ENCODE results near the gene ADH1B.
"Not testable (repeated sequence)": the region's sequence is repeated elsewhere in the genome, so short reads cannot be mapped to it uniquely, and the experiment has no call there.

The ADH1B gene

GRCh38 chr4:99321241-99322191 lies at the start of gene ADH1B:
ADH1B (minus strand) TSS chr4:99321401; CDS start chr4:99321331, 70 bp downstream.
- no peak for DNase-seq (ENCODE audit: low read depth)
- H3K4me3 ChIP-seq (ENCODE audit: low read depth, low read length) = no peak within 1 kb of the TSS

- not testable (repeated sequence) for DNase-seq (ENCODE audit: low read depth)
These were observed 46.6 kb upstream of the ADH1B start for GRCh38 chr4:99367817-99368216.

GRCh38 chr4:99366491-99366890 lies 45.3 kb upstream of the ADH1B start:
- no peak overlapping the region for H3K4me3 ChIP-seq (ENCODE audit: low read depth, low read length)

More at GRCh38 chr4:99367817-99368216, 46.6 kb upstream of the ADH1B start:
- H3K4me3 ChIP-seq (ENCODE audit: low read depth, low read length) = not testable (repeated sequence)

DNA sequence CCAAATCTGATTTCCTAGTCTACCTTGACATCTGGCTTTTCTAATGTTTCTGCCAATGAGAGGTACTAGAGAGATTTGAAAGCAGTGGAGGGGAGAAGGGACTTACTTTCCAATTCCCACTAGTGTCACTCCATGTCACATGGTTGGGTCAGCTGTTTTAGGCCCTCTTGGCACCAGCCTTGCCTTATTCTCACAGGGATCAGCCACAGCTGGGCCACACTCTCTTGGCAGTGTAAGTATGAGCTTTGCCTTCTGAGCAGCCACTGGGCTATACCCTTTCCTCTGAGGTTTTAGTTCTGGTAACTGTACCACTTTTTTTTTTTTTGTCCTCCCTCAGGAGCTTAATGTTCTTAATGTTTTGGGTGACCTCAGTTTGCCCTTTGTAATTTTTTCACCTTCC lies 41.6 kb upstream of the ADH1B start:
- H3K4me3 ChIP-seq (ENCODE audit: low read depth, low read length) = no peak overlapping the region
- DNase-seq (ENCODE audit: low read depth) = no peak

More at GRCh38 chr4:99366491-99366890, 45.3 kb upstream of the ADH1B start:
- DNase-seq (ENCODE audit: low read depth) = no peak

DNA sequence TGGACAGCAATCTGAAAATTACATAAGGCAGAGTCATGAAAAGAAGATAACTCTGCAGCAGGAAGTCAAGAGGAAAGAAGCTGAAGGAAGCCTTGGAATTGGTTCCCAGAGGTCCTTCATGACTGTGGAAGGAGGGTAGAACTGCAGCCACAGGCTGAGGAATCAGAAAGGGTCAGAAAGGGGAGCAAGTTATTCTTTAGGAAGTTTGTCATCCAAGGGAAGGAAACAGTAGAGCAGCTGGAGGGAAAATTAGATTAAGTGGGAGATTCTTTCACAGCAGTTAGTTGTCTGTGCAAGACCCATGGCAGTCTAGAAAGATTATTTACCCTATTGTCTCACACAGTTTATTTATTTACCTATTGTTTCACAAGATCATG lies 40.7 kb upstream of the ADH1B start:
- H3K4me3 ChIP-seq (ENCODE audit: low read depth, low read length) = no peak overlapping the region
- DNase-seq (ENCODE audit: low read depth) = no peak

GRCh38 chr4:99361268-99361898 lies 40.2 kb upstream of the ADH1B start:
- no peak overlapping the region for H3K4me3 ChIP-seq (ENCODE audit: low read depth, low read length)
- no peak for DNase-seq (ENCODE audit: low read depth)

DNA sequence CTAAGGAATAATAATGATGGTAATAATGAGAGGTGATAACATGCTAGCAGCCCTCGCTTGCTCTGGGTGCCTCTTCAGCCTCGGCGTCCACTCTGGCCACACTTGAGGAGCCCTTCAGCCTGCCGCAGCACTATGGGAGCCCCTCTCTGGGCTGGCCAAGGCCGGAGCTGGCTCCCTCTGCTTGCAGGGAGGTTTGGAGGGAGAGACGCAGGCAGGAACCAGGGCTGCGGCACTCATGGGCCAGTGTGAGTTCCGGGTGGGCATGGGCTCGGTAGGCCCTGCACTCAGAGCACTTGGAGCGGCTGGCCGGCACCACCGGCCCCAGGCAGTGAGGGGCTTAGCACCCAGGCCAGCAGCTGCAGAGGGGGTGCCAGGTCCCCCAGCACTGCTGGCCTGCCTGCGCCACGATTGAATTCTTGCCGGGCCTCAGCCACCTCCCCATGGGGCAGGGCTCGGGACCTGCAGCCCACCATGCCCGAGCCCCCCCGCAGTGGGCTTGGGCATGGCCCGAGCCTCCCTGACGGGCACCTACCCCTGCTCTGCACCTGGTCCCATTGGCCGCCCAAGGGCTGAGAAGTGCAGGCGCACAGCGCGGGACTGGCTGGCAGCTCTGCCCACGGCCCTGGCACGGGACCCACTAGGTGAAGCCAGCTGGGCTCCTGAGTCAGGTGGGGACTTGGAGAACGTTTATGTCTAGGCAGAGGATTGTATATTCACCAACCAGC lies 38.4 kb upstream of the ADH1B start:
- DNase-seq (ENCODE audit: low read depth) = no peak
- H3K4me3 ChIP-seq (ENCODE audit: low read depth, low read length) = no peak overlapping the region

- DNase-seq (ENCODE audit: low read depth) = no peak
- no peak overlapping the region for H3K4me3 ChIP-seq (ENCODE audit: low read depth, low read length)
These were observed 36.7 kb upstream of the ADH1B start for GRCh38 chr4:99357948-99358347.

DNA sequence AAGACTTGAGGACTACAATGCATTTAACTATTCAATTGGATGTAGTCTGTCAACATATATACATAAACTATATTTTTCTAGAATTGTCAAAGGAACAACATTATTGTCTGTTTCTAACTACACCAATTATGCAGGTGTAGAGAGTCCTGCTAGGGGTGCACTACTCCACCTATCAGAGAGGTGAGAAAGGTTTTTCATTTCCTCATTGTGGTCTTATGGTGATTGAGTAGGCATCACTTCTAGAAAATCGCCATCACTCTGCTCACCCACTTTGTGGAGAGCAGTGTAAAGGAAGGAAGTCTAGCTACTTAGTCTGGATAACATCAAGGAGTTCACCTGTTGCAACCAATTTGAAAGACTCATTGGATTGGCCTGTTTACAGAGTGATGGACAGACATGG lies 35.8 kb upstream of the ADH1B start:
- H3K4me3 ChIP-seq (ENCODE audit: low read depth, low read length) = no peak overlapping the region
- no peak for DNase-seq (ENCODE audit: low read depth)

GRCh38 chr4:99356149-99356548 lies 34.9 kb upstream of the ADH1B start:
- not testable (repeated sequence) for DNase-seq (ENCODE audit: low read depth); H3K4me3 ChIP-seq (ENCODE audit: low read depth, low read length)

- DNase-seq (ENCODE audit: low read depth) = no peak
- H3K4me3 ChIP-seq (ENCODE audit: low read depth, low read length) = no peak within 1 kb of the TSS
These were observed 31.7 kb upstream of the ADH1B start, which contains the start of gene ADH1C for GRCh38 chr4:99352602-99353537. ADH1C (minus strand) TSS chr4:99352746; CDS start chr4:99352675, 71 bp downstream.

DNA sequence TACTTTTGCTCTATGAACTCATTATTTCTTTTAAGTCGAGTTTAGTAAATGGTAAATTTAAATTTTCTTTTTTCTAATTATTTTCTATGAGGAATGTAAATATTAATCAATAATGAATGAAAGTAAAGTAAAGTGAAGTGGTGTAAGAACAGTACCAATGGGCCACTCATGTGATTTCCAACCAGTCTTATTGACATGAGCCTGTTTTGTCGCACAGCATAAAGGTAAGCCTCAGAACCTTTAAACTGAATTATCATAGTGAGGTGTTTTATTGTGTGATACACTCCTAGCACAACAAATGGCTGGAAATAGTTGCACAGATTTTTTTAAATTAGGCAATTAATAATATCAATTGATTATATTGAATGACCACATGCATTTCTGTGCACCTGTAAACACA lies 30.3 kb upstream of the ADH1B start:
- no peak overlapping the region for H3K4me3 ChIP-seq (ENCODE audit: low read depth, low read length)
- no peak for DNase-seq (ENCODE audit: low read depth)

DNA sequence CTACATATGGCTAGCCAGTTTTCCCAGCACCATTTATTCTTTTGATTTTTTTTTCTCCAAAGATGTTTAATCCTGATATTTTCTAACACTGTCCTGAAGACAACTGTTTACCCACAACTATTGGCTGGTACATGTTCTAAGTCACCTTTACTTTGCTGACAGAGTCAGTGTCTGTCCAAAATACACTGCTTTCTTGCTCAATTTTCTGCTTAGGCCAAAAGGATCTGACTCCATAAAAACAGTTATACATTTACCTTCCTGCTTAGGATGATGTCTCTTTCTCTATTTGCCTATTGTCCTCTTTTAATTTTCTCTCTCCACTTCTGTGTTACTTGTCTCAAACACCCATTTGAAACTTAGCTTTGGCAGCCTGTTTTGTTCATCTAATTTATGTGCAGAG lies 28.1 kb upstream of the ADH1B start:
- no peak overlapping the region for H3K4me3 ChIP-seq (ENCODE audit: low read depth, low read length)
- DNase-seq (ENCODE audit: low read depth) = no peak

GRCh38 chr4:99342624-99343023 lies 21.4 kb upstream of the ADH1B start:
- not testable (repeated sequence) for H3K4me3 ChIP-seq (ENCODE audit: low read depth, low read length)

DNA sequence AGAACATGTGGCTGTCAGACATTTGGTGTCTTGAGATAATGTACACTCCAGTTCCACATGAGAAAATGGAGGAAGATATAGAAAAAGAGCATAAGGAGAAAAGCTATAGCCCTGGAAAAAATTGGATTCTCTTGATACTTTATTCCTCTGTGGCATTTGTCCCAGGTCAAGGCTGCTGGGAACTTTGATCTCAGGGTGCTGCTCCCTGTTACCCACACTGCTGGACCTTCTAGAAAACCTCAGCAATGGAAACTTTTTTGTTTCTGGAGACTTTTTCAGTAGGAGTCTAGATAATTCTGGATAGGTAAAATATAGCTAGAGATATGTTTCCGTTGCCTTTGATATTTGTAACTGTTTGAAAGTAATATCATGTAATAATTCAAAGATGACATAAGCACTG lies 20.2 kb upstream of the ADH1B start:
- no peak overlapping the region for H3K4me3 ChIP-seq (ENCODE audit: low read depth, low read length)
- no peak for DNase-seq (ENCODE audit: low read depth)

More at GRCh38 chr4:99342624-99343023, 21.4 kb upstream of the ADH1B start:
- not testable (repeated sequence) for DNase-seq (ENCODE audit: low read depth)

GRCh38 chr4:99339172-99339571 lies 18.0 kb upstream of the ADH1B start:
- H3K4me3 ChIP-seq (ENCODE audit: low read depth, low read length) = no peak overlapping the region
- no peak for DNase-seq (ENCODE audit: low read depth)

GRCh38 chr4:99336553-99336952 lies 15.4 kb upstream of the ADH1B start:
- H3K4me3 ChIP-seq (ENCODE audit: low read depth, low read length) = no peak overlapping the region
- no peak for DNase-seq (ENCODE audit: low read depth)

DNA sequence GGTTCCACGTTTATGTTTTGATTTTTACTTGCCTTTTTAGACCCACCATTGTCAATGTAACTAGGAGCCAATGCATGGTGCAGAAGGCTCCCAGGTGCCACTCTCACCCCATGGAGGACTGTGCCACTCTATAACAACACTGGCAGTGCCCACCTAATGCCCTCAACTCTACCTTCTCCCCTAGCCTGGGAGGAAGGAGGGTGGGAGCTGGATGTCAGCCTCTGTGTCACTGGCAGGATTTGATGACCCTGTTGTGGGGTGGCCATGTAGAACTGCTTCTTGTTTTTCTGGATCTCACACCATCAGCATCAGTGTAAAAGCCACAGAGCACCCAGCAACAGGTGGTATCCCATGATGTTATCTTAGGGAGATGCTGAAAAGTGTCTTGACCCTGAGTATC lies 13.7 kb upstream of the ADH1B start:
- no peak overlapping the region for H3K4me3 ChIP-seq (ENCODE audit: low read depth, low read length)
- DNase-seq (ENCODE audit: low read depth) = no peak

DNA sequence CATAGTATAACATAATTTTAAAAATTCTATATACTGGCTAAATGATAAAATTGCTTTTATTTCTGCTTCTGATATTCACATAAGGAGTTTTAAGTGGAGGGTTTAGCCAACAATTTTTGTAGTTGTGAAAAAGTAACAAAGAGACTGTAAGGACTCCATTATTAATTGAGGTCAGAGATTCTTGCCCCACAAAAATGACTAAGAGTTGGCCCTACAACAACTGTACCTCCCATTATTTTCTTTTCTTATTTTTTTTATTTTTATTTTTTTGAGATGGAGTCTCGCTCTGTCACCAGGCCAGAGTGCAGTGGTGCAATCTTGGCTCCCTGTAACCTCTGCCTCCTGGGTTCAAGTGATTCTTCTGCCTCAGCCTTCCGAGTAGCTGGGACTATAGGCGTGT lies 9.4 kb upstream of the ADH1B start:
- DNase-seq (ENCODE audit: low read depth) = no peak
- H3K4me3 ChIP-seq (ENCODE audit: low read depth, low read length) = no peak overlapping the region

Measured in skeletal muscle cell (primary cell).